C4-2B (cell line): ENCODE data around the gene TPD52L3.

Source experiments
- CTCF ChIP-seq: fragments of 450-650 bp; conservative IDR thresholded peaks from 2 replicates; pipeline ENCODE4 v1.5.1; 2017; ENCODE audit warnings: mild to moderate bottlenecking
- ZFX ChIP-seq: fragments of 450-650 bp; IDR thresholded peaks from 2 replicates; pipeline ENCODE4 v1.6.1; 2017

- TF ChIP-seq CTCF (no peak), ZFX (no peak)
Observed at GRCh38 chr9:6304232-6304631, 23.9 kb upstream of the TPD52L3 start.
